GM11168 (cell line): ENCODE results near the gene NIN.

Experiments used
- in situ Hi-C: fragments of 300-500 bp; cut with MboI; formaldehyde crosslinking; loops from one replicate; pipeline ENCODE4 v1.12.0; 2022; ENCODE audit warnings: low sequenced_read_pairs; ENCODE audit not compliant: unreplicated experiment

Gene NIN

GRCh38 chr14:50797250-50798047, 33.5 kb downstream of the NIN start:
- in situ Hi-C loops: no loop called here

GRCh38 chr14:50796390-50796789, 34.6 kb downstream of the NIN start:
- in situ Hi-C loops: no loop called here

GRCh38 chr14:50795909-50796308, 35.1 kb downstream of the NIN start:
- in situ Hi-C loops: no loop called here

- in situ Hi-C loops: no loop called here
Observed at GRCh38 chr14:50795142-50795541, 35.8 kb downstream of the NIN start.

- in situ Hi-C loops: no loop called here
Observed at GRCh38 chr14:50794068-50794645, 36.8 kb downstream of the NIN start.

- in situ Hi-C loops: no loop called here
Observed at GRCh38 chr14:50792634-50793068, 38.3 kb downstream of the NIN start.

- in situ Hi-C loops: no loop called here
Observed at GRCh38 chr14:50792051-50792477, 38.9 kb downstream of the NIN start.

- in situ Hi-C loops: no loop called here
Observed at GRCh38 chr14:50791201-50791600, 39.8 kb downstream of the NIN start.

- in situ Hi-C loops: no loop called here
Observed at GRCh38 chr14:50790589-50790988, 40.4 kb downstream of the NIN start.

- in situ Hi-C loops: loop anchor here (5.0 kb wide), 1 partner anchor 70 kb away; no protein-coding TSS in a partner anchor
Observed at GRCh38 chr14:50786751-50787464, 44.1 kb downstream of the NIN start.

GRCh38 chr14:50785457-50786063, 45.4 kb downstream of the NIN start:
- in situ Hi-C loops: loop anchor here (5.0 kb wide), 1 partner anchor 72 kb away; no protein-coding TSS in a partner anchor

GRCh38 chr14:50784683-50785456, 46.1 kb downstream of the NIN start:
- in situ Hi-C loops: loop anchor here (5.0 kb wide), 1 partner anchor 72 kb away; no protein-coding TSS in a partner anchor

GRCh38 chr14:50783563-50783962, 47.4 kb downstream of the NIN start:
- in situ Hi-C loops: no loop called here

GRCh38 chr14:50780393-50780792, 50.6 kb downstream of the NIN start:
- in situ Hi-C loops: no loop called here

GRCh38 chr14:50778721-50779483, 52.1 kb downstream of the NIN start:
- in situ Hi-C loops: no loop called here

- in situ Hi-C loops: no loop called here
Observed at GRCh38 chr14:50776522-50776921, 54.4 kb downstream of the NIN start.

- in situ Hi-C loops: no loop called here
Observed at GRCh38 chr14:50775357-50775756, 55.6 kb downstream of the NIN start.

GRCh38 chr14:50774542-50775267, 56.3 kb downstream of the NIN start:
- in situ Hi-C loops: no loop called here
